A673 (cell line): ENCODE results near the gene CNGA3. TPM values are rescaled to one million over a fixed set of nuclear protein-coding genes. Genes with fewer than 3 reads are reported as not detected.

Experiments
- BruUV-seq: library from RNA; stranded (reverse); fragments of 400-500 nt; replicated peaks from 2 replicates; lab custom pipeline; 2021; lab: Mats Ljungman, UMichigan
- CTCF ChIA-PET: fragments of 300-600 bp; sonication (Branson Sonifier 250); formaldehyde crosslinking; loops from one replicate; lab custom pipeline; 2022; ENCODE audit warnings: antibody characterized with exemption; lab: Charles Lee
- POLR2A ChIA-PET: fragments of 300-600 bp; sonication (Branson Sonifier 250); formaldehyde crosslinking; loops from one replicate; lab custom pipeline; 2022; ENCODE audit warnings: antibody characterized with exemption; ENCODE audit not compliant: low non-redundant PET; lab: Charles Lee
- DNase-seq: peaks from one replicate; pipeline ENCODE4 v3.0.0-alpha.2; 2015; ENCODE audit warnings: low spot score
- H3K27ac ChIP-seq: fragments of 200-600 bp; sonication (generic); 2 replicates; pipeline ENCODE4 v1.5.1; 2016; ENCODE audit warnings: mixed run types, low read depth, mild to moderate bottlenecking, mixed read lengths, antibody characterized with exemption, low read length; ENCODE audit not compliant: poor library complexity, severe bottlenecking
- H3K27me3 ChIP-seq: fragments of 200-600 bp; sonication (generic); replicated peaks from 2 replicates; pipeline ENCODE4 v1.6.1; 2017; ENCODE audit warnings: mixed run types, low read depth, mild to moderate bottlenecking, mixed read lengths, antibody characterized with exemption, low read length; ENCODE audit not compliant: insufficient read depth, poor library complexity
- H3K36me3 ChIP-seq: fragments of 200-600 bp; sonication (generic); 2 replicates; pipeline ENCODE4 v1.6.1; 2016; ENCODE audit warnings: mixed run types, mild to moderate bottlenecking, mixed read lengths, antibody characterized with exemption, low read length; ENCODE audit not compliant: insufficient read depth, poor library complexity, severe bottlenecking
- H3K4me1 ChIP-seq: fragments of 200-600 bp; sonication (generic); 2 replicates; pipeline ENCODE4 v1.6.1; 2017; ENCODE audit warnings: mixed run types, mild to moderate bottlenecking, mixed read lengths, antibody characterized with exemption, low read length; ENCODE audit not compliant: insufficient read depth, poor library complexity, severe bottlenecking
- H3K4me3 ChIP-seq: fragments of 200-600 bp; sonication (generic); 2 replicates; pipeline ENCODE4 v1.5.1; 2016; ENCODE audit warnings: low read depth, mixed run types, mild to moderate bottlenecking, mixed read lengths, low read length; ENCODE audit not compliant: poor library complexity, severe bottlenecking
- H3K9me3 ChIP-seq: fragments of 200-600 bp; sonication (generic); 2 replicates; pipeline ENCODE4 v1.6.1; 2016; ENCODE audit warnings: mixed run types, low read depth, mild to moderate bottlenecking, mixed read lengths, antibody characterized with exemption, low read length; ENCODE audit not compliant: poor library complexity, severe bottlenecking
- CTCF ChIP-seq: fragments of 300-800, 200-600 bp; sonication (generic); conservative IDR thresholded peaks from 2 replicates; pipeline ENCODE4 v1.5.1; 2017; ENCODE audit warnings: low read depth, mild to moderate bottlenecking, antibody characterized with exemption, low read length, moderate library complexity, mixed read lengths
- EZH2 ChIP-seq: fragments of 200-600 bp; sonication (generic); IDR thresholded peaks from 2 replicates; pipeline ENCODE4 v1.6.1; 2017; ENCODE audit warnings: borderline replicate concordance, low read depth, mild to moderate bottlenecking, mixed read lengths, antibody characterized with exemption, low read length; ENCODE audit not compliant: poor library complexity, severe bottlenecking
- intact Hi-C: fragments of 100-400 bp; cut with micrococcal nuclease; formaldehyde crosslinking; loops from one replicate; pipeline ENCODE4 v1.10.0; 2022; ENCODE audit not compliant: unreplicated experiment
- total RNA-seq: library from RNA; stranded (reverse); gene quantifications from 2 replicates; pipeline ENCODE4 v1.2.3, GENCODE V29; 2021

Gene CNGA3
- total RNA-seq, 1 experiment from 2014 or later: not detected

- no TSS peak for BruUV-seq
- POLR2A ChIA-PET: no interaction called here
These were observed 16.7 kb upstream of the CNGA3 start for GRCh38 chr2:98329549-98329948.

GRCh38 chr2:98332989-98333388 is 13.3 kb upstream of the CNGA3 start:
- H3K36me3 ChIP-seq: no peaks in the 10 kb centered on the region
- no peaks in the 10 kb centered on the region for H3K4me1 ChIP-seq
- peaks cover 28% of the 10 kb centered on the region for H3K27me3 ChIP-seq
- POLR2A ChIA-PET: no interaction called here
- BruUV-seq: no TSS peak
- no peak for TF ChIP-seq EZH2
- TF ChIP-seq CTCF: no peak
- CTCF ChIA-PET: no interaction called here
- peaks cover 2% of the 10 kb centered on the region for H3K9me3 ChIP-seq
- no peak overlapping the region for H3K4me3 ChIP-seq
- DNase-seq: no peak
- no peak overlapping the region for H3K27ac ChIP-seq
- intact Hi-C loops: no loop called here

More at GRCh38 chr2:98329549-98329948, 16.7 kb upstream of the CNGA3 start:
- CTCF ChIA-PET: no interaction called here
- H3K36me3 ChIP-seq: no peaks in the 10 kb centered on the region
- H3K27ac ChIP-seq: no peak overlapping the region
- DNase-seq: no peak
- intact Hi-C loops: no loop called here
- no peaks in the 10 kb centered on the region for H3K4me1 ChIP-seq
- no peak for TF ChIP-seq CTCF
- no peak for TF ChIP-seq EZH2
- H3K9me3 ChIP-seq: peaks cover 4% of the 10 kb centered on the region
- peaks cover 14% of the 10 kb centered on the region for H3K27me3 ChIP-seq
- H3K4me3 ChIP-seq: no peak overlapping the region

- Histone ChIP-seq H3K36me3 (no peaks in the 10 kb centered on the region), H3K27me3 (peaks cover 27% of the 10 kb centered on the region), H3K4me3 (no peak overlapping the region), H3K27ac (no peak overlapping the region), H3K9me3 (no peaks in the 10 kb centered on the region), H3K4me1 (no peaks in the 10 kb centered on the region)
- TF ChIP-seq EZH2 (no peak), CTCF (no peak)
- ChIA-PET POLR2A (no interaction called here), CTCF (no interaction called here)
- intact Hi-C loops: no loop called here
- DNase-seq: no peak
- no TSS peak for BruUV-seq
These were observed 12.3 kb upstream of the CNGA3 start for GRCh38 chr2:98333922-98334321.
